ENCODE measurements around the gene CCSER2.

DNA sequence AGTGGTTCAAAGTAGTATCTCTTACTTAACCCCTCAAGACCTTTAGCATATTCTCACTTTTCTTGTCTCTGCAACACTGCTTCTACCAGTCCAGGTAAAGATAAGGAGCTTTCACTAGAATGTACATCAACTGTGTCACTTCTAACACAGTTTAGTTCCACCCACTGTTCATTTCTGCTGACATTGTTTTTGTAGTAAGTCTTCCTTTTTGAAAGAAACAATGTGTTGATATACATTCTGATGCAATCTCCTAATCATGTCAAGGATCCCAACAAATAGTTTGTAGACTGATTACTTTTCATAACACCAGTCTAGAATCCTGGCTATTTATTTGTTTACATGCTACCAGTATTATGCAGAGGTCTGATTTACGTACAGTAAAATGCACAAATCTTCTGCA, 47.5 kb downstream of the CCSER2 start:
- TF ChIP-seq, protein P1, sequence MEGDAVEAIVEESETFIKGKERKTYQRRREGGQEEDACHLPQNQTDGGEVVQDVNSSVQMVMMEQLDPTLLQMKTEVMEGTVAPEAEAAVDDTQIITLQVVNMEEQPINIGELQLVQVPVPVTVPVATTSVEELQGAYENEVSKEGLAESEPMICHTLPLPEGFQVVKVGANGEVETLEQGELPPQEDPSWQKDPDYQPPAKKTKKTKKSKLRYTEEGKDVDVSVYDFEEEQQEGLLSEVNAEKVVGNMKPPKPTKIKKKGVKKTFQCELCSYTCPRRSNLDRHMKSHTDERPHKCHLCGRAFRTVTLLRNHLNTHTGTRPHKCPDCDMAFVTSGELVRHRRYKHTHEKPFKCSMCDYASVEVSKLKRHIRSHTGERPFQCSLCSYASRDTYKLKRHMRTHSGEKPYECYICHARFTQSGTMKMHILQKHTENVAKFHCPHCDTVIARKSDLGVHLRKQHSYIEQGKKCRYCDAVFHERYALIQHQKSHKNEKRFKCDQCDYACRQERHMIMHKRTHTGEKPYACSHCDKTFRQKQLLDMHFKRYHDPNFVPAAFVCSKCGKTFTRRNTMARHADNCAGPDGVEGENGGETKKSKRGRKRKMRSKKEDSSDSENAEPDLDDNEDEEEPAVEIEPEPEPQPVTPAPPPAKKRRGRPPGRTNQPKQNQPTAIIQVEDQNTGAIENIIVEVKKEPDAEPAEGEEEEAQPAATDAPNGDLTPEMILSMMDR (conservative IDR thresholded peaks at IDR 0.05) = no peak
- TF ChIP-seq EZH2 (IDR thresholded peaks at IDR 0.05; ENCODE audit: low read depth) = no peak
